Stimulated activated CD8-positive, alpha-beta memory T cell treated with anti-CD3 and anti-CD28 coated beads, Interleukin-15, amount 100 ng/mL, for 4 hours (primary cell): ENCODE results near the gene ARFRP1.

ENCODE experiments used
- DNase-seq, 2 donors: peaks; one replicate each; pipeline ENCODE4 v3.0.0-alpha.2; 2020; ENCODE audit warnings: low read depth in 2 of 2

ARFRP1 gene

DNA sequence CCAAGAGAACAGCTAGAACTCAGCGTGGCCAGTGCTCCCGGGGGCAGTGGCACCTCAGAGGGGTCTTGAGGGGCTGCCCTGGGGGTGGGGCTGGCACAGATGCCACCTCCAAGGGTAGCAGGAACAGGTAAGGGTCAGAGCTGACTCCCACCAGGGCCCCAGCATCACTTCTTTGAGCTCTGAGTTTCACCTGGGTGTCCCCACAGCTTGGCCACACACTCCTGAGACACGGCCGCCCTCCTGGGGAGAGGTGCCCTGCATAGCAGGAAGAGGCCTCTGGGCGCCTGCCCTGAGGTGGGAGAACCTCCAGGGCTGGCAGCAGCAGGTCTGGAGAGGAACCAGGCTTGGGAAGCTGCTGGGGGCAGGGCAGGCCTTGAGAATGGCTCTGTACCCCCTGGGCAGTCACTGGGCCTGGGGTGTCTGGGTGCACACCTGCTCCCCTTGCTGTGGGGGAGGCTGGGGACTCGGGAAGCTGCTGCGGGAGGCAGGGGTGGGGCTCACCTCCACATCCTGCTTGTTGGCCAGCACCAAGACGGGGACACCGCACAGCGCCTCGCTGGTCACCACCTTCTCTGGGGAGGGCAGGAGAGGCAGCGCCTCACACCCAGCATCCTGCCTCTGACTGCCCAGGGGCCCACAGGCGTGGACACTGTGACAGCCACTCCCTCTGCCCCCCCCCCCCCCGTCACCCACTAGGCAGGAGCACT, 6.3 kb downstream of the ARFRP1 start:
- no peak for DNase-seq

DNA sequence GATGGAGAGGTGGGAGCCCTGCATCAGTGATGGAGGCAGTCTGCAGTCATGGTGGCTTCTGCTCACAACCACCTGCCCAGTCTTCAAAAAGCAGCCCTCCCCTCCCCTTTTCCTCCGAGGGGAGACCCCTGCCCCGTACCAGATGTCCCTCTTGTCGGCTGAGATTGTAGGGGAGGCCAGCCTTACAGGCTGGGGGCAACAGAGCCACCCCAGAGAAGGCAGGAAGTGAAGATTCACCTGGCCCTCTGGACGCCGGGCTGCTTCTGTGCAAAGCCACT, 6.8 kb downstream of the ARFRP1 start:
- no peak for DNase-seq

GRCh38 chr20:63700199-63701050, 7.4 kb downstream of the ARFRP1 start:
- no peak for DNase-seq

DNA sequence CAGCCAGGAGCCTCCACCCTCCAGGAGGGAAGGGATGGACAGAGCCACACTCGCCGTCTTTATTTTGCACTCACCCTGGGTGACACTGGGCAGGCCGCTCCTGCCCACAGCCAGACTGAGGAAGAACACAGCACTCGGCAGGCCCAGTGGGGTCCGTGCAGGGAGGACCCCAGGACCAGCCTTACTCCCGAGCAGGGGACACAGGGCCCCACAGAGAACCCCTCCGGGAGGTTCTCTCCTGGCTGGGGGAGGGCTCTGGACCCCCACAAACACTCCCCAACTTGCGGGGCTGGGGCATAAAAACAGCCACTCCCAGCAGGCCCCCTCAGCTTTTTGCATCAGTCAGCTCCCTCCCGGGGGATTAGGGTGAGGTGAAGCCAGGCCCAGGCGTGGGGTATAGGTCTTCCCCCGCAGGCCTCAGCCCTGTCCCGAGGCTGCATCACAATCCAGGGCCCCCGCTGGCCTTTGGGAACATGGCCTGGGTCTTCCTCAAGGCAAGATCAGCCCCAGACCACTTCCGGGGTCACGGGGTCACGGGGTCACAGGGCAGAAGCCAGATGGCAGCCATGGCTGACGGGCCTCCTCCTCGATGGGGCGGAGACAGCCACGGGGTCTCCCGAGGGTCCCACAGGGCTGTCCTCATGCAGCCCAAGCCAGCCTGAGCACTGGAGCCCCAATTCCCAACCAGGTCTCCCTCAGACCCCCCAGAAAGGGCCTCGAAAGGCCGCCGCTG, 8.1 kb downstream of the ARFRP1 start:
- no peak for DNase-seq

- DNase-seq = no peak
Measured at GRCh38 chr20:63698739-63699465, 8.9 kb downstream of the ARFRP1 start.

- no peak for DNase-seq
Measured at GRCh38 chr20:63697868-63698545, 9.8 kb downstream of the ARFRP1 start.

DNA sequence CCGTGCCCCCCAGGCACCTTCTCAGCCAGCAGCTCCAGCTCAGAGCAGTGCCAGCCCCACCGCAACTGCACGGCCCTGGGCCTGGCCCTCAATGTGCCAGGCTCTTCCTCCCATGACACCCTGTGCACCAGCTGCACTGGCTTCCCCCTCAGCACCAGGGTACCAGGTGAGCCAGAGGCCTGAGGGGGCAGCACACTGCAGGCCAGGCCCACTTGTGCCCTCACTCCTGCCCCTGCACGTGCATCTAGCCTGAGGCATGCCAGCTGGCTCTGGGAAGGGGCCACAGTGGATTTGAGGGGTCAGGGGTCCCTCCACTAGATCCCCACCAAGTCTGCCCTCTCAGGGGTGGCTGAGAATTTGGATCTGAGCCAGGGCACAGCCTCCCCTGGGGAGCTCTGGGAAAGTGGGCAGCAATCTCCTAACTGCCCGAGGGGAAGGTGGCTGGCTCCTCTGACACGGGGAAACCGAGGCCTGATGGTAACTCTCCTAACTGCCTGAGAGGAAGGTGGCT, 10.4 kb downstream of the ARFRP1 start:
- DNase-seq = no peak

GRCh38 chr20:63696628-63697356, 11.0 kb downstream of the ARFRP1 start, which contains the start of gene TNFRSF6B:
Gene TNFRSF6B, plus strand, starts transcription at chr20:63696652. Its CDS starts 116 bp downstream, at chr20:63696768.
- no peak for DNase-seq

- DNase-seq = no peak
Measured at GRCh38 chr20:63696306-63696627, 11.5 kb downstream of the ARFRP1 start.

DNA sequence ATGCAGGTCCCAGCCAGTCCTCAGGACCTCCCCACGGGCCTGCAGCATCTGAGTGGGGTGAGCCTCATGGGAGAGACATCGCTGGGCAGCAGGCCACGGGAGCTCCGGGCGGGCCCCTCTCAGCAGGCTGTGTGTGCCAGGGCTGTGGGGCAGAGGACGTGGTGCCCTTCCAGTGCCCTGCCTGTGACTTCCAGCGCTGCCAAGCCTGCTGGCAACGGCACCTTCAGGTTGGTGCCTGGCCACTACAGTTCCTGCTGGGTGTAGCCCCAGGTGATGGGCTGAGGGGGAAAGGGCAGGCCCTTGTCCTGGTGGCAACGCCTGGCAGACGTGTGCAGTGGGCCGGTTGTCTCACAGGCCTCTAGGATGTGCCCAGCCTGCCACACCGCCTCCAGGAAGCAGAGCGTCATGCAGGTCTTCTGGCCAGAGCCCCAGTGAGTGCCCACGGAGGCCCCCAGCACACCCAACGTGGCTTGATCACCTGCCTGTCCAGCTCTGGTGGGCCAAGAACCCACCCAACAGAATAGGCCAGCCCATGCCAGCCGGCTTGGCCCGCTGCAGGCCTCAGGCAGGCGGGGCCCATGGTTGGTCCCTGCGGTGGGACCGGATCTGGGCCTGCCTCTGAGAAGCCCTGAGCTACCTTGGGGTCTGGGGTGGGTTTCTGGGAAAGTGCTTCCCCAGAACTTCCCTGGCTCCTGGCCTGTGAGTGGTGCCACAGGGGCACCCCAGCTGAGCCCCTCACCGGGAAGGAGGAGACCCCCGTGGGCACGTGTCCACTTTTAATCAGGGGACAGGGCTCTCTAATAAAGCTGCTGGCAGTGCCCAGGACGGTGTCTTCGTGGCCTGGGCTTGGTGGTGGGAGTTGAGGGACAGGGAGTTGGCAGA, 12.1 kb downstream of the ARFRP1 start:
- DNase-seq = no peak

GRCh38 chr20:63694584-63695423, 13.0 kb downstream of the ARFRP1 start:
- DNase-seq = no peak

DNA sequence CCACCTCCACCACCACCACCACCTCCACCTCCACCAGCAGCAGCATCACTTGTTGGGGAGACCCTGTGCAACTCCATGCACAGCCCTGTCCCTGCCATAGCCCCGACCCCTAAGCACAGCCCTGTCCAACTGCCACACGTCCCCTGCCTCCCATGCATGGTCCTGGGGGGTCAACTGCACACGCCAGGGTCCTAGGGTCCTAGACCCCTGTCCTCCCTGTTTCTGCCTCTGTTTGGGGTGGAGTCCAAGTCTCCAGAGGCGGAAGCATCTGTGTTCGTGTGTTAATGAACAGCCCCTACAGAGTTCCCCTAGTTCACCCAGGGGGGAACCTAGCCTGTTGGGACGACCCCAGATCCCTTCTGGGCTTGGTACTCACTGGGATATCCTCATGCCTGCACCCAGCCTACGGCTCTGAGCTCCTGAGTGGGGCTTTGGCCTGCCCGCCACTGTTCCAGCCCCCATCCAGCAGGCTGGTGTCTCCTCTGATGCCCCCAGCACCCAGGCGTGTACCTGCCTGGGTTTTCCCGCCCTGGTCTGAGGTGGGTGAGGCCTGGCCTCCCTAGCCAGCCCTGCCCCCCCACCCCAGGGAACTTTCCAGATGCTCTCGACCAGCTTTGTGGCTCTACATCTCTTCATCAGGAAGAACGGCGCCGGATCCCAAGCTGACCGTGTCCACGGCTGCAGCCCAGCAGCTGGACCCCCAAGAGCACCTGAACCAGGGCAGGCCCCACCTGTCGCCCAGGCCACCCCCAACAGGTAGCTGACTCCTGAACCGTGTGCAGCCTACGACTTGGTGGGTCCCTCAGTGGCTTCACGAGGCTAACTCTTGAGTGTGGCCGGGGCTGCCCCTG, 13.8 kb downstream of the ARFRP1 start:
- DNase-seq = no peak

DNA sequence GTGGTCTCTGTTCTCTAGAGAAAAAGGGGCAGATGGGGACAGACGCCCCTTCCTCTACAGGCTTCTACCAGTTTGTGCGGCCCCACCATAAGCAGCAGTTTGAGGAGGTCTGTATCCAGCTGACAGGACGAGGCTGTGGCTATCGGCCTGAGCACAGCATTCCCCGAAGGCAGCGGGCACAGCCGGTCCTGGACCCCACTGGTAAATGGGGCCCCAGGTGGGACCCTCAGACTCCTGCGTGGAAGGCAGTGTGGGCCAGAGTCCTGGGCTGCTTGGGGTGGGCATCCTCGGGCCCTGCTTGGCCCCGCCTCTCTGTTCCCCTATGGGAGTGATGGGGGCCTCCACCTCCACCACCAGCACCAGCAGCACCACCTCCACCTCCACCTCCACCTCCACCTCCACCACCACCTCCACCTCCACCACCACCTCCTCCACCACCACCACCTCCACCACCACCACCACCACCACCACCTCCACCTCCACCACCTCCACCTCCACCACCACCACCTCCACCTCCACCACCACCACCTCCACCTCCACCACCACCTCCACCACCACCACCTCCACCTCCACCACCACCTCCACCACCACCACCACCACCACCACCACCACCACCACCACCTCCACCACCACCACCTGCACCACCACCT, 14.6 kb downstream of the ARFRP1 start:
- DNase-seq = no peak

DNA sequence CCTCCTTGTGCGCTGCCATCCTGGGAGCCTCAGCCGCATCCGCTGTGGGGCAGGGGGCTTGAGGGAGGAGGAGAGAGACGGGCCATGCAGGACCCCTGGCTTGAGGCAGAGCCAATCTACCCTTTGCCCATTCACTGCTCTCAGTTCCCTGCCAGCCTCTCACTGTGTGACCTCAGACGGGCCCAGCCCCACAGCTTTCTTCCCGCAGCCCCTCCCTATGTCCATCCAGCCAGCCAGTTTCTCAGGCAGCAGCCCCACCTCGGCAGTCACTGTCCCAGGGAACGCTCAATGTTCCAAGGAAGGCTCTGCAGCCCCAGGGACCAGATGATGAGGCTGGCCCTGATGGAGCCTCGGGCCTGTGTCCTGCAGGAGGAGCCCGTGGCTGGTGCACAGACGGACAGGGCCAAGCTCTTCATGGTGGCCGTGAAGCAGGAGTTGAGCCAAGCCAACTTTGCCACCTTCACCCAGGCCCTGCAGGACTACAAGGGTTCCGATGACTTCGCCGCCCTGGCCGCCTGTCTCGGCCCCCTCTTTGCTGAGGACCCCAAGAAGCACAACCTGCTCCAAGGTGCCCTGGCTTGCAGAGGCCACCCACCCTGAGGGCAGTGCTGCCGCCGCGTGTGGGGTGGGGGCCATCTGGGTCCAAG, 15.2 kb downstream of the ARFRP1 start:
- no peak for DNase-seq

- no peak for DNase-seq
Measured at GRCh38 chr20:63691711-63692435, 15.9 kb downstream of the ARFRP1 start.
